Testis (tissue), 2 donors: Measurements from ENCODE around the gene ANTXR1.

Experiments used
- POLR2A ChIP-seq: fragments of 450-650 bp; IDR thresholded peaks from one replicate; pipeline ENCODE4 v1.6.1; 2017; ENCODE audit warnings: antibody characterized with exemption, mild to moderate bottlenecking, moderate library complexity
- TF ChIP-seq, protein P1 (sequence below), 3 experiments: fragments of 450-650 bp in 2 of 3; fragments of 200-600 bp in 1 of 3; sonication (generic) in 1 of 3; IDR thresholded peaks; one replicate each; pipeline ENCODE4 v1.5.1; 2016 to 2019; ENCODE audit warnings: antibody characterized with exemption in 3 of 3, mild to moderate bottlenecking in 2 of 3, moderate library complexity in 1 of 3

GRCh38 chr2:69212238-69213028 is 199.5 kb downstream of the ANTXR1 start:
- TF ChIP-seq, protein P1, sequence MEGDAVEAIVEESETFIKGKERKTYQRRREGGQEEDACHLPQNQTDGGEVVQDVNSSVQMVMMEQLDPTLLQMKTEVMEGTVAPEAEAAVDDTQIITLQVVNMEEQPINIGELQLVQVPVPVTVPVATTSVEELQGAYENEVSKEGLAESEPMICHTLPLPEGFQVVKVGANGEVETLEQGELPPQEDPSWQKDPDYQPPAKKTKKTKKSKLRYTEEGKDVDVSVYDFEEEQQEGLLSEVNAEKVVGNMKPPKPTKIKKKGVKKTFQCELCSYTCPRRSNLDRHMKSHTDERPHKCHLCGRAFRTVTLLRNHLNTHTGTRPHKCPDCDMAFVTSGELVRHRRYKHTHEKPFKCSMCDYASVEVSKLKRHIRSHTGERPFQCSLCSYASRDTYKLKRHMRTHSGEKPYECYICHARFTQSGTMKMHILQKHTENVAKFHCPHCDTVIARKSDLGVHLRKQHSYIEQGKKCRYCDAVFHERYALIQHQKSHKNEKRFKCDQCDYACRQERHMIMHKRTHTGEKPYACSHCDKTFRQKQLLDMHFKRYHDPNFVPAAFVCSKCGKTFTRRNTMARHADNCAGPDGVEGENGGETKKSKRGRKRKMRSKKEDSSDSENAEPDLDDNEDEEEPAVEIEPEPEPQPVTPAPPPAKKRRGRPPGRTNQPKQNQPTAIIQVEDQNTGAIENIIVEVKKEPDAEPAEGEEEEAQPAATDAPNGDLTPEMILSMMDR (IDR thresholded peaks at IDR 0.05), result no peak
- TF ChIP-seq POLR2A, result no peak
